Measurements from ENCODE around the gene CRMP1. TPM values are rescaled to one million over a fixed set of nuclear protein-coding genes. Genes with fewer than 3 reads are reported as not detected.

The CRMP1 gene
- total and polyA plus RNA-seq, 2 of the 8 experiments (the other 6 are each of a cell fraction or from before 2014, with no cell fraction given): 120 to 131 TPM

DNA sequence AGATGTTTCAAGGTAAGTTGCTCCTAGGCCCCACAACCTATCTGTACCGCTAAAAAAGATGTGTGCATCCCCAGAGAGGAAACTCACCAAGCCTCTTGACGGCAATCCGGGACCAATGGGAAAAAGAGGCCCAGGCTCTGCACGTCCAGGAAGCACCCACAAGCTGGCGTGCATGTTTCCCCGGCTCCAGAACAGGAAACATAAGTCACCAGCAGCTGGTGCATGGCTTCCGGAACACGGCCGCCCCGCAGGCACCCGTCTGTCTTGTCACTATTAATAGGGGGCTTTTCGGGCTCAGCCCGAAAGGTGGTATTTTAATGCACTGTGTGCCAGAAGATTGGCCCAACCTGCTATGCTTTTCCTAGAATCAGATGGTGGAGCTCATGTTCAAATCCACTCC is 22.2 kb downstream of the CRMP1 start:
- Histone ChIP-seq H3K4me3 (ENCODE audit: extremely low read depth in 1 of 4, insufficient read depth in 2 of 4, low read depth in 3 of 4, low read length in 4 of 4) (no peak overlapping the region), H4K5ac (ENCODE audit: insufficient read length, low read depth, low read length) (no peak overlapping the region), H4K20me1 (replicated peaks in 1 of 2; ENCODE audit: control insufficient read depth in 1 of 2, insufficient read depth in 2 of 2, low read length in 2 of 2) (peaks cover 27 to 38% of the 10 kb centered on the region in 2 experiments), H3K4me1 (replicated peaks in 1 of 4; ENCODE audit: control insufficient read depth in 3 of 4, insufficient read depth in 4 of 4, low read length in 3 of 4) (no peaks in the 10 kb centered on the region; a peak in 1 of 7 replicates), H3K56ac (replicated peaks; ENCODE audit: insufficient read length, low read depth, low read length) (no peak overlapping the region), H2BK20ac (ENCODE audit: low read length) (no peak overlapping the region), H3K9ac (replicated peaks in 1 of 4; ENCODE audit: extremely low read depth in 1 of 4, low read depth in 3 of 4, low read length in 3 of 4) (no peak overlapping the region), H3K27ac (ENCODE audit: low read depth, low read length) (no peak overlapping the region), H3K79me1 (ENCODE audit: low read depth, low read length) (peaks cover 24% of the 10 kb centered on the region), H3K14ac (ENCODE audit: insufficient read length) (no peak overlapping the region), H2BK12ac (ENCODE audit: low read depth, low read length) (no peak overlapping the region), H3K27me3 (replicated peaks in 1 of 4; ENCODE audit: control insufficient read depth in 3 of 4, extremely low read depth in 1 of 4, insufficient read depth in 3 of 4, low read length in 3 of 4) (no peaks in the 10 kb centered on the region), H4K91ac (replicated peaks; ENCODE audit: insufficient read length, low read length) (no peak overlapping the region), H3K18ac (ENCODE audit: extremely low read depth, low read length) (no peak overlapping the region), H3K23ac (ENCODE audit: insufficient read length) (no peak overlapping the region), H3K36me3 (ENCODE audit: control insufficient read depth in 2 of 4, insufficient read depth in 4 of 4, low read length in 3 of 4) (peaks cover 4 to 12% (median 9%) of the 10 kb centered on the region in 4 experiments; a peak in 6 of 8 replicates), H3K23me2 (ENCODE audit: low read depth, low read length) (no peaks in the 10 kb centered on the region), H3K9me3 (ENCODE audit: insufficient read depth in 2 of 2, low read depth in 1 of 2, low read length in 1 of 2) (no peaks in the 10 kb centered on the region), H2BK120ac (replicated peaks; ENCODE audit: low read depth, low read length) (no peak overlapping the region), H3K79me2 (ENCODE audit: control insufficient read depth in 1 of 2, insufficient read depth in 2 of 2, low read length in 2 of 2) (peaks cover 0 to 46% of the 10 kb centered on the region in 2 experiments; a peak in 3 of 4 replicates), H2AK5ac (ENCODE audit: low read depth, low read length) (no peak overlapping the region), H3K4ac (replicated peaks; ENCODE audit: insufficient read length, low read depth, low read length) (no peak overlapping the region), H4K8ac (ENCODE audit: extremely low read depth, insufficient read depth, low read length) (no peak overlapping the region), H3K4me2 (ENCODE audit: insufficient read depth in 1 of 2, low read depth in 2 of 2, low read length in 2 of 2) (no peak overlapping the region), H2BK5ac (ENCODE audit: low read depth, low read length) (no peak overlapping the region), H2AFZ (ENCODE audit: low read length) (no peak overlapping the region), H2BK15ac (ENCODE audit: low read length) (no peak overlapping the region)
- DNase-seq (ENCODE audit: low read depth in 1 of 2, low spot score in 2 of 2): no peak
- POLR2A ChIA-PET (ENCODE audit: partially characterized antibody): interaction anchor here (0.8 to 0.9 kb wide), 2 partner anchors 11 to 99 kb away, joined by 3 read pairs; no protein-coding TSS in a partner anchor
- FAIRE-seq: no peak
- CTCF ChIA-PET (ENCODE audit: partially characterized antibody): interaction anchor here (0.8 to 1.4 kb wide), 5 partner anchors 11 to 109 kb away, joined by 3 read pairs; no protein-coding TSS in a partner anchor
- 95% methylated on average over 13 of the region's 13 CpGs; no CpG with 5 or more reads in 1 of the 2 experiments for WGBS, 2 experiments (ENCODE audit: extremely low coverage in 1 of 2, insufficient coverage in 1 of 2, insufficient read length in 1 of 2, insufficient replicate concordance in 2 of 2, low coverage in 1 of 2, low lambda C conversion rate in 2 of 2, missing lambda C conversion rate in 1 of 2)
- no peak for TF ChIP-seq HDAC6 (IDR thresholded peaks at IDR 0.05; ENCODE audit: low read depth, low read length)
- TF ChIP-seq YY1 (IDR thresholded peaks at IDR 0.05; ENCODE audit: low read depth, low read length): no peak
- no peak for TF ChIP-seq RNF2 (IDR thresholded peaks at IDR 0.05; ENCODE audit: borderline replicate concordance, low read depth, low read length, missing control alignments, poor library complexity, severe bottlenecking)
- TF ChIP-seq, protein P1, sequence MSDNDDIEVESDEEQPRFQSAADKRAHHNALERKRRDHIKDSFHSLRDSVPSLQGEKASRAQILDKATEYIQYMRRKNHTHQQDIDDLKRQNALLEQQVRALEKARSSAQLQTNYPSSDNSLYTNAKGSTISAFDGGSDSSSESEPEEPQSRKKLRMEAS (IDR thresholded peaks at IDR 0.05): no peak
- TF ChIP-seq ZNF274 (IDR thresholded peaks at IDR 0.05; ENCODE audit: borderline replicate concordance, extremely low read depth, low read length): no peak
- TF ChIP-seq HDAC2 (IDR thresholded peaks at IDR 0.05; ENCODE audit: borderline replicate concordance in 1 of 2, low read depth in 2 of 2, low read length in 2 of 2): no peak
- TF ChIP-seq TEAD4 (IDR thresholded peaks at IDR 0.05; ENCODE audit: low read depth, low read length): no peak
- TF ChIP-seq SIN3A (conservative IDR thresholded peaks at IDR 0.05 in 1 of 2, IDR thresholded peaks at IDR 0.05 in 1 of 2; ENCODE audit: low read depth in 1 of 2, low read length in 2 of 2): no peak
- TF ChIP-seq KDM1A (IDR thresholded peaks at IDR 0.05; ENCODE audit: borderline replicate concordance, low read length): no peak
- no peak for TF ChIP-seq RBBP5 (IDR thresholded peaks at IDR 0.05; ENCODE audit: borderline replicate concordance, low read depth, low read length)
- TF ChIP-seq BRCA1 (IDR thresholded peaks at IDR 0.05; ENCODE audit: low read depth, low read length): no peak
- no peak for TF ChIP-seq NRF1 (IDR thresholded peaks at IDR 0.05; ENCODE audit: low read depth, low read length)
- TF ChIP-seq KDM4A (IDR thresholded peaks at IDR 0.05; ENCODE audit: low read depth, low read length, severe bottlenecking): no peak

Measured in H1 (cell line).